MV-4-11 (cell line): ENCODE measurements around the gene GADD45GIP1.
"Not testable (repeated sequence)": the region's sequence is repeated elsewhere in the genome, so short reads cannot be mapped to it uniquely, and the experiment has no call there.

Experiments
- DNase-seq: peaks from one replicate; lab custom pipeline; 2025; lab: John Stamatoyannopoulos, UW

Gene GADD45GIP1

DNA sequence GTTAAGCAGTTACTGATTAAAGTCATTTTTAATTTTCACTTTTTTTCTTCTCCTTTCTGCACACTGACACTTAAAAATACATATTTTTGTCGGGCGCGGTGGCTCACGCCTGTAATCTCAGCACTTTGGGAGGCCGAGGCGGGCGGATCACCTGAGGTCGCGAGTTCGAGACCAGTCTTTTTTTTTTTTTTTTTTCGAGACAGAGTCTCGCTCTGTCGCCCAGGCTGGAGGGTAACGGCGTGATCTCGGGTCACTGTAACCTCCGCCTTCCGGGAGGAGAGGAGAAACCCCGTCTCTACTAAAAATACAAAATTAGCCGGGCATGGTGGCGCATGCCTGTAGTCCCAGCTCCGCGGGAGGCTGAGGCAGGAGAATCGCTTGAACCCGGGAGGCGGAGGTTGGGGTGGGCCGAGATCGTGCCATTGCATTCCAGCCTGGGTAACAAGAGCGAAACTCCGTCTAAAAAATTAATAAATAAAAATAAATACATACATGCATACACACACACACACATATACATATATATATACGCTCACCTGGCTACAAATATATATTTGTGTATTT lies 448 bp upstream of the GADD45GIP1 start:
- DNase-seq: not testable (repeated sequence)

DNA sequence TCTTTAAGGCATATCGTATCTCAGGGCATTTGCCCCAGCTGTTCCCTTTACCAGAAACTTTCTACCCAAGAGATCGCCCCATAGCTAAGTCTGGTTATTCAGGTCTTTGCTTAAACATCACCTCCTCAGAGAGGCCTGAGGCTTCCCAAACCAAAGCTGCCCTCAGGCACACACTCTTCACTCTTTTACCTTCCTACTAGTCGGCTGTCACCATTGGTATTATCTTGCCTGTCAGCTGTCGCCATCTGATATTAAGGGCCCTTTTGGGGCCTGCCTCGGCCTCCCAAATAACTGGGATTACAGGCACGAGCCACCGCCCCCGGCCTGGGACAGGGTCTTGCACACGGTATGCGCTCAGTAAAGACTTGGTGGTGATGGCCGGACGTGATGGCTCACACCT lies 1.0 kb downstream of the GADD45GIP1 start:
- DNase-seq: no peak

DNA sequence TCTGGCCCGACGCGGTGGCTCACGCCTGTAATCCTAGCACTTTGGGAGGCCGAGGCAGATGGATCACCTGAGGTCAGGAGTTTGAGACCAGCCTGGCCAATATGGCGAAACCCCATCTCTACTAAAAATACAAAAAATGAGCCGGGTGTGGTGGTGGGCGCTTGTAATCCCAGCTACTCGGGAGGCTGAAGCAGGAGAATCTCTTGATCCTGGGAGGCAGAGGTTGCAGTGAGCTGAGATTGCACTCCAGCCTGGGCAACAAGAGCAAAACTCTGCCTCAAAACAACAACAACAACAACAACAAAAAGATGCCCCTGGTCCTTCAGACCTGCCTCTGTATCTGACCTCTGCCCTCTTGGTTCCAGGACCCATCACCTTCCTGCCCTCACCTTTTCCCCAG lies 1.4 kb downstream of the GADD45GIP1 start:
- DNase-seq: not testable (repeated sequence)

DNA sequence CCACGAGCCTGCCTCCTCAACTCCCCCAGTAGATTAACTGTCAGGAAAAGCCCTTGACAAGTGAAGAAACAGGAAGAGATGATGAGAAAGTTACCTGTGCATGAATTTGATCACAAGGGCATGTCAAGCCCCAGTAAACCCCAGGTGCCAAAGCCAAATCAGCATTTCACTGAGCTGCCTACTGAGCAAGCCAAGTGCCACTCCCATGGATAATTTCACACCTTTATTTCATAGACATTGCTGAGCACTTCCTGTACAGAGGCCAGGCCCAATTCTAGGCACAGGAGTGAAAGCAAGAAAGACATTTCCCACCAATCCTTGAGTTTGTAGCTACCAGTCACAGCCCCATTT lies 2.4 kb downstream of the GADD45GIP1 start:
- DNase-seq: no peak

DNA sequence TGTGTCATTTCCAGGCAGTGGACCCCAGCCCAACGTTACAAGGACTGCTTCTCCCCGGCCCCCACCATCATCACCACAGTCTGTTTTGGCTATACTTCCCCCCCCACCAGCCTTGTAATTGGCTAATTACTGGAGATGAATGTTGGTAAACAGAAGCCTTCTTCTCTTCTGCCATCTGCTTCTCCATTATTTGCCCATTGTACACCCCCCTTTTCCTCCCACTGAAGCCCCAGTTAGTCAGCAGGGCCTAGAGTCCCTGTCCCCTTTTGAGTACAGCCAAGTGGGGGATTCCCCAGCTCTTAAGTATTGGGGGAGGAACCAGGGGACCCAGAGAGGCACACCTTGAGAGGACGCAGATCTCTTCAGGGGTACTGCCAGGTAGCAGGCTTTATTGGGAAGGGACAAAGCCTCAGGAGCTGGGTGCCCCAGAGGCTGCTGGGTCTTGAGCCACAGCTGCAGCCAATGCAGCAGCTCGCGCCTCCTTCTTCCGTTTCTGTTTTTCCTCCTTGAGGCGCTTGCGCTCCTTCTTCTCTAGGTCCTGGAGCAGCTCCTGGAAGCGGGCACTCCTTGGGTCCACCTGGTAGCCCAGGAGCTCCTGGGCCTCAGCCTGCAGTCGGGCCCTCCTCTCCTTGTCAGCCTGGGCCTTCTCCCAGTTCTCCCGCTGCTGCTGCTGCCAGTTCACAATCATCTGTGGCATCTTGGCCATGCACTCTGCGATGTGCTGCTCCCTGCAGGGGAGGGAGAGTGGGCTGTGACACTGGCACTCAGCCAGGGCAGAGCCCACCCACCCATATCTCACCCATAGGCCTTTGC lies 3.0 kb downstream of the GADD45GIP1 start:
- peak; percentile 21 for DNase-seq

DNA sequence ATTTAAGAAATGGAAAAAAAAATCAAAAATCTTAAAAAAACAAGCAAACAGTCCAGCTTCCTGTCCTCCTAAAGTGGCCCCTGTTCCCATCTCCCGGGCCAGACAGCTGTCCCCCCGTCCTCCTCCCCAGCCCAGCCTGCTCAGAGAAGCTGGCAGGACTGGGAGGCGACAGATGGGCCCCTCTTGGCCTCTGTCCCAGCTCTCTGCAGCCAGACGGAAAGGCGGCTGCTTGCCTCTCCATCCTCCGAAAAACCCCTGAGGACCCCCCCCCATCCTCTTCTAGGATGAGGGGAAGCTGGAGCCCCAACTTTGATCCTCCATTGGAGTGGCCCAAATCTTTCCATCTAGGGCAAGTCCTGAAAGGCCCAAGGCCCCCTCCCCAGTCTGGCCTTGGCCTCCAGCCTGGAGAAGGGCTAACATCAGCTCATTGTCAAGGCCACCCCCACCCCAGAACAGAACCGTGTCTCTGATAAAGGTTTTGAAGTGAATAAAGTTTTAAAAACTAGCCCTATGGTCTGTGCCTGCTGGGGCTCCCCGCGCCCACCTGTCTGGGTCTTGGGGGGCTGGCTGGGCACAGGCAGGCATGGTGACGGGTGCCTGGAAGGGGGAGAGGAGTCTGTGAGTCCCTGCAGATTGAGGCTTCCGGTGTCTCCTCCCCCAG lies 3.8 kb downstream of the GADD45GIP1 start:
- DNase-seq: no peak

DNA sequence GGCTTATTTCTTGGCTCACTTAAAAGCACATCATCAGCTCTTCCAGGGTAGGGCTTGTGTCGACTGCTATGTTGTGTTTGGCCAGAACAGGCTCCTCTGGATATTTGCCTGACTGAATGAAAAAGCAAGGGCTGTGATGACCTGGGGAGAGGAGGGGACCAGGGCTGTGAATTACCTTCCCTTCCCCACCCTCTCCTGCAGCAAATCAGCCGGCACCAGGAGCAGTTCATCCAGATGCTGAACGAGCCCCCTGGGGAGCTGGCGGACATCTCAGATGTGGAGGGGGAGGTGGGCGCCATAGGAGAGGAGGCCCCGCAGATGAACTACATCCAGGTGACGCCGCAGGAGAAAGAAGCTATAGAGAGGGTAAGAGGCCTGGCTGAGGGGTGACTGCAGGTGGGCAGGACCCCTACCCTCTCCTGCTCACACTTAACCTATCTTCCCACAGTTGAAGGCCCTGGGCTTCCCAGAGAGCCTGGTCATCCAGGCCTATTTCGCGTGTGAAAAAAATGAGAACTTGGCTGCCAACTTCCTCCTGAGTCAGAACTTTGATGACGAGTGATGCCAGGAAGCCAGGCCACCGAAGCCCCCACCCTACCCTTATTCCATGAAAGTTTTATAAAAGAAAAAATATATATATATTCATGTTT lies 4.4 kb downstream of the GADD45GIP1 start:
- DNase-seq: peak; percentile 40

DNA sequence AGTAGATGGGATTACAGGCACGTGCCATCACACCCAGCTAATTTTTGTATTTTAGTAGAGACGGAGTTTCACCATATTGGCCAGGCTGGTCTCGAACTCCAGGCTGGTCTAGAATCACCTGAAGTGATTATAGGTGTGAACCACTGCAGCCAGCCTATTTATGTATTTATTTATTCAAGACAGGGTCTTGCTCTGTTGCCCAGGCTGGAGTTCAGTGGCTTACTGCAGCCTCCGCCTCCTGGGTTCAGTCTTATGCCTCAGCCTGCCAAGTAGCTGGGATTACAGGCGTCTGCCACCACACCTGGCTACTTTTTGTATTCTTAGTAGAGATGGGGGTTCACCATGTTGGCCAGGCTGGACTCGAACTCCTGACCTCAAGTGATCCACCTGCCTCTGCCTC lies 5.0 kb downstream of the GADD45GIP1 start:
- DNase-seq: not testable (repeated sequence)

DNA sequence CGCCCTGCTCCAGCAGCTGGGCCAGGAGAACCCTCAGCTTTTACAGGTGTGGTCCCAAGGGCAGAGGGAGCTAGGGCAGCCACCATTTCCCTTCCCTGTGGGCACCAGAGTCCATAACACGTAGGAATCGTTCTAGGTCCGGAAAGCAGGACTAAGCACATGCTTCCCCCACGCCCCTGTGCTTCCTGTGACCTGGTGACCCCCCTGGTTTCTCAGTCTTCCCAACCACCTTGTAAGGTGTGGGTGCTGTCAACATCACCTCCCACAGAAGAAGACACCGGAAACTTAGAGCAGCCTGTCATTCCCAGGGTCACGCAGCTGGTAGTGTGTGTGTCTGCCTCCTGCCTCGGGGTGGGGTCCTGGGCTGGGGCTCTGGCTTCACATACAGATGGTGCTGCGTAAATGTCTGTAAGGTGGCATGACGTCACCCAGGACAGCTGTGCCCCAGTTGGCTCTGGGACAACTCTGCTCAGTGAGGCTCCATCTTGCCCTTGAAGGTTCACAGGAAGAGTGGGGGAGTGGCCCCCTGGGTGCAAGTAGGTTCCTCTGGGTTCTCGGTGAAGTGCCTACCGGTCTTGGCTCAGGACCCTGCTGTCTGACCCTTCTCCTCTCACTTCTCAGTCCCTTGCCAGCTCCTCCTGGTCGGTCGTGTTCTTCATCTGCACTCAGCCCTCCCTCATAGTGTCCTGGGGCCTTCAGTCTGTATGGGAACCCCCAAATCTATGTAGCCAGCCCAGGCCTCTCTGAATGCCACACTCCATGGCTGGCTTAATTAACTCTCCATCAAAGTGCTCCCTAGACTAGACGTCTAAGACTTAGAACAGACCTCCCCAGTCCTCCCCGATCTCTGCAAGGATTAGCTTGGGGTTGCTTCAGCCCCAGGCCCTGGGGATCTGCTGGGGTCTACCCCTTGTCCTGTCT lies 7.4 kb downstream of the GADD45GIP1 start:
- DNase-seq: no peak

DNA sequence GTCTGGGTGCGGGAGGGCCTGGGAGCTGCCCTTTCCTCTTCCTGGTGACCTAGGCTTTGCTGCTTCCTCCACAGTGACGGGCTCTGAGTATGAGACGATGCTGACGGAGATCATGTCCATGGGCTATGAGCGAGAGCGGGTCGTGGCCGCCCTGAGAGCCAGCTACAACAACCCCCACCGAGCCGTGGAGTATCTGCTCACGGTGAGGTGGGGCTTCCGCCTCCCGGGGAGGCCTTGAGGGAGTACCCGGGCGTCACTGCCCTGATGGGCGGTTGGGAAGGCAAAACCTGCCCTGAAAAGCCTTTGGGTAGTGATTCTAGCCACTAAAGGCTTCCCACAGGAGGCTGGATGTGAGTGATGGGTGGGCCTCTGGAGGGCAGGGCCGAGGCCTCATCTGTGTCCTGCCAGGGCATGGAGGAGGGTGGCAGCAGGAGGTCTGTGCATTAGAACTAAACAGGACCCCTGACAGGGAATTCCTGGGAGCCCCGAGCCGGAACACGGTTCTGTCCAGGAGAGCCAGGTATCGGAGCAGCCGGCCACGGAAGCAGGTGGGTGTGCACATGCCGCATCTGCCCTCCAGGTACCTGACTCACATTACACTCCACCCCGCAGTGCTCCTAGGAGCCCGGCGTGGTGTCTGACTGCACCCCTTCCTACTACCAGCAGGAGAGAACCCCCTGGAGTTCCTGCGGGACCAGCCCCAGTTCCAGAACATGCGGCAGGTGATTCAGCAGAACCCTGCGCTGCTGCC lies 8.2 kb downstream of the GADD45GIP1 start:
- DNase-seq: no peak

DNA sequence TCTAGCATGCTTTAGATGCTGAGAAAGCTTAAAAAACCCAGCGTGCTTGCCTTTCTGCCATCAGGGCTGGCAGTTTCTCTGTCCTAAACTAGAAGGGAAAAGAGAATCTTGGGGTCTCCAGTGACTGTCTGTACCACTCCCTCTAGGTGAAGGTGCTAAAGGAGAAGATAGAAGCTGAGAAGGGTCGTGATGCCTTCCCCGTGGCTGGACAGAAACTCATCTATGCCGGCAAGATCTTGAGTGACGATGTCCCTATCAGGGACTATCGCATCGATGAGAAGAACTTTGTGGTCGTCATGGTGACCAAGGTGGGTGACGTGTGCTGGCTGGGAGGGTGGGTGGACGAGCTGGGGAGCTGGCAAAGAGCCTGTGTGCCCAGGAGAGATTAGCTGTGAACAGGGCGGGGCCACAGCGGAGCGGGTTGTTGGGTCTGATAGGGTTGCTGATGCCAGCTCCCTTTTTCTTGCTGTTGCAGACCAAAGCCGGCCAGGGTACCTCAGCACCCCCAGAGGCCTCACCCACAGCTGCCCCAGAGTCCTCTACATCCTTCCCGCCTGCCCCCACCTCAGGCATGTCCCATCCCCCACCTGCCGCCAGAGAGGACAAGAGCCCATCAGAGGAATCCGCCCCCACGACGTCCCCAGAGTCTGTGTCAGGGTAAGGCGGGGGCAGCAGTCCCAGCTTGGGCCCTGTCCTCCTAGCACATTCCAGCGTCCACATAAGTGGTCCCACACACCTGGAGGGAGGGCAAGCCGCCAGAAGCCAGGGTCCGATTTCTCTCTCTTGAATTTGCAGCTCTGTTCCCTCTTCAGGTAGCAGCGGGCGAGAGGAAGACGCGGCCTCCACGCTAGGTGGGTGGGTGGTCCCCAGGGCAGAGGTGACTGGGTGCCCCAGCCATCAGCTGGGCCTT lies 9.1 kb downstream of the GADD45GIP1 start:
- no peak for DNase-seq

DNA sequence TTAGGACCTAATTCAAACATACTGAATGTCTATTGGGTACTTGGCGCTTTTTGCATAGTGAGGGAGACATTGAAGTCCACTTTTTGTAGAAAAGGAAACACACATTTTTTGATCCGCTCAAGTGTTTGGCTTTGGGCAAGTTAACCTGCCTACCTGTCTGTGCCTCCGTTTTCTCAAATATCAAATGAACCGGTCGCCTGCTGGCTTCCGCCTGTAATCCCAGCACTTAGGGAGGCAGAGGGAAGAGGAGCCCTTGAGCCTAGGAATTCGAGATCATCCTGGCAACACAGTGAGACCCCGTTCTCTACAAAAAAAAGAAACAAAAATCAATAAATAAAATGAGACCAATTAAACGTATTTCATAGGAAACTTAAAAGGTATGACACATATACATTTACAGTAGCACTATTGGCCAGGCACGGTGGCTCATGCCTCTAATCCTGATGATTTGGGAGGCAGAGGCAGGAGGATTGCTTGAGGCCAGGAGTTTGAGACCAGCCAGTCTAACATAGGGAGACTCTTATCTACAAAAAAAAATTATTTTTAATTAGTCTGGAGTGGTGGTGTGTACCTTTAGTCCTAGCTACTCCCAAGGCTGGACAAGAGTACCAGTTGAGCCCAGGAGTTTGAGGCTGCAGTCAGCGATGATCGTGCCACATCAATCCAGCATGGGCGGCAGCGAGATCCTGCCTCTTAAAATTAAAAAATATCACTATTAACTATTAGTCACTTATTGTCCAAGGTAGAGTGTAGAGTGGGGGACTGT lies 10.1 kb downstream of the GADD45GIP1 start:
- DNase-seq: no peak

DNA sequence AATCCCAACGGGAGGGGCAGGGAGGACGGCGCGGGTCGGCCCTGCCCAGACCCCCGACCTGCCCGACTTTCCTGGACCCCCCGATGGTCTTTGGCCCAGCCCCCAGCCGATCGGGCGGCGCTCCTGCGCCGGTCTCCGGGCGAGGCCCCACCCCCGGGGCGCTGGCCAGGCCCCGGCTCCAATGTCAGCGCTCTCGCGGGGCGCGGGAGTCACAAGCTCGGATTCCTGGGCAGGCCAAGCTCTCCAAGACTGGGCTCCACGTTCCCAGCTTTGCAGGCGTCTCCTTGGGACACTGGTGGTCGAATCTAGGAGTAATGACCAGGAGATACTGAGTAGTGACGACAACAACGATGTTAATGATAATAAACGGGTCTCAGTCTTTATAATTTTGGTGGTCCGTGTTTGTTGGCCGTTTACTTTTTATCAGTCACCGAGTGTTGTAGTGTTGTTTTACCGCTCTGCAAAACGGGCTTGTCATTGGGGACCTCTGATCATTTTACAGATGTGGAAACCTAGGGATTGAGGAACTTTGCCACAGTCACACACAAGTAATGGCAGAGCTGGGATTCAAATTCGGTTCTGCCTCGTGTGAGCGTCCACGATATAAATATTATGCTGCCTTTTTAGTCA lies 10.8 kb downstream of the GADD45GIP1 start:
- DNase-seq: peak; percentile 45

DNA sequence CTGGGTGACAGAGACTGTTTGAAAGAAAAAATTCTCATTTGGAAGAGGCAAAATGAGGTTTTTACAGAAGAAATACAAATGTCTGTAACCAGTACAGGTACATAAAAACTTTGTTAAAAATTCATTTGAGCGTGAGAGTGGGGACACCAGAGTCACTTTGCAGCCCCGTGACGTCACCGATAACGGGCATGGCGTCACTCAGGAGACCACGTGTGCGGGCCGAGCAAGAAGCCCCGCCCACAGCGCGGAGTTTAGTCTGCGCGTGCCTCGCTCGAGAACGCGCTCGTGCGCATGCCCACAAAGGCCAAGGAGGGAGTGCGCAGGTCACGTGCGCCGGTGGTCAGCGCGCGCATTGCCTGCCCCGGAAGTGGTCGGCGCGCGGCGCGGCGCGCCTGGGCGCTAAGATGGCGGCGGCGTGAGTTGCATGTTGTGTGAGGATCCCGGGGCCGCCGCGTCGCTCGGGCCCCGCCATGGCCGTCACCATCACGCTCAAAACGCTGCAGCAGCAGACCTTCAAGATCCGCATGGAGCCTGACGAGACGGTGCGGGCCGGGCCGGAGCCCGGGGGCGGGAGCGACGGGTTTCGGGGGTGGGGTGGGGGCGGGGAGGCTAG lies 11.4 kb downstream of the GADD45GIP1 start, which contains the start of gene RAD23A:
Gene RAD23A, plus strand, starts transcription at position 384 of the 613 bp plus-strand sequence. Its CDS starts 87 bp downstream, at position 471.
- peak; percentile 97 for DNase-seq

DNA sequence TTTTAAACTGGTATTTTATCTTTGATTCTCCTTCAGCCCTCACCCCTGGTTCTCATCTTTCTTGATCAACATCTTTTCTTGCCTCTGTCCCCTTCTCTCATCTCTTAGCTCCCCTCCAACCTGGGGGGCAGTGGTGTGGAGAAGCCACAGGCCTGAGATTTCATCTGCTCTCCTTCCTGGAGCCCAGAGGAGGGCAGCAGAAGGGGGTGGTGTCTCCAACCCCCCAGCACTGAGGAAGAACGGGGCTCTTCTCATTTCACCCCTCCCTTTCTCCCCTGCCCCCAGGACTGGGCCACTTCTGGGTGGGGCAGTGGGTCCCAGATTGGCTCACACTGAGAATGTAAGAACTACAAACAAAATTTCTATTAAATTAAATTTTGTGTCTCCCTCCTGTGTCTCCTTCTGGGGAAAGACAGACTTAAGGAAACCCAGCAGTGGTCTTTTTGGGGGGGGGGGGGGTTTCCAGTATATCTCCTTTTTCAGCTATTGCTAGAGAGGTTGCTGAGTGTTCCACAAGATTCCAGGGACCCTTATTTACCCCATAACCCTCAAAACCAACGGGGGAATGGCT lies 12.8 kb downstream of the GADD45GIP1 start:
- no peak for DNase-seq

DNA sequence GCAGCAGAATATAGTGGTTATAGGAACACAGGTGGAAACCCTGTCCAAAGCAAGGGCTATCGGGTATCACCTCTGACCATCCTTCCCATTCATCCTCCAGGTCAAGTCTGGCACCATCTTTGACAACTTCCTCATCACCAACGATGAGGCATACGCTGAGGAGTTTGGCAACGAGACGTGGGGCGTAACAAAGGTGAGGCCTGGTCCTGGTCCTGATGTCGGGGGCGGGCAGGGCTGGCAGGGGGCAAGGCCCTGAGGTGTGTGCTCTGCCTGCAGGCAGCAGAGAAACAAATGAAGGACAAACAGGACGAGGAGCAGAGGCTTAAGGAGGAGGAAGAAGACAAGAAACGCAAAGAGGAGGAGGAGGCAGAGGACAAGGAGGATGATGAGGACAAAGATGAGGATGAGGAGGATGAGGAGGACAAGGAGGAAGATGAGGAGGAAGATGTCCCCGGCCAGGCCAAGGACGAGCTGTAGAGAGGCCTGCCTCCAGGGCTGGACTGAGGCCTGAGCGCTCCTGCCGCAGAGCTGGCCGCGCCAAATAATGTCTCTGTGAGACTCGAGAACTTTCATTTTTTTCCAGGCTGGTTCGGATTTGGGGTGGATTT lies 13.5 kb downstream of the GADD45GIP1 start:
- no peak for DNase-seq

DNA sequence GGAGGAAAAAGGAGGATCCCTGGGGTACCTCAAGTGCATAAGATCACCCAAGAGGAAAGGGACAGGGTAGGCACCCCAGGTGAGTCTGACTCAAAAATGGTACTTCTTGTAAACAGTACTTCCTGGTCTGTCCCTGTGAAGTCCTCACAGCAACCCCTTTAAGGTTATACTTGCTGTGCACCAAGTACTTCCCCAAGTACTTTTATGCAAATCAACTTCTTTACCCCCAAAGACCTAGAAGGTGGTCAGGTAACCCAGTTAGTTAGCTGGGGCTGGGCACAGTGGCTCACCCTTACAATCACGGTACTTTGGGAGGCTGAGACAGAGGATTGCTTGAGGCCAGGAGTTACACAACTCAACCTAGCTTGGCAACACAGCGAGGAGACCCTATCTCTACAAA lies 16.1 kb downstream of the GADD45GIP1 start:
- DNase-seq: no peak
